Ishikawa (cell line): ENCODE results near the gene BCKDHA.

Source experiments
- CEBPB ChIP-seq: IDR thresholded peaks from 2 replicates; pipeline ENCODE4 v1.6.1; 2012
- CREB1 ChIP-seq: IDR thresholded peaks from 2 replicates; pipeline ENCODE4 v1.6.1; 2012; ENCODE audit warnings: low read depth
- EGR1 ChIP-seq: IDR thresholded peaks from 2 replicates; pipeline ENCODE4 v1.6.1; 2012
- EP300 ChIP-seq: IDR thresholded peaks from 2 replicates; pipeline ENCODE4 v1.6.1; 2012; ENCODE audit warnings: borderline replicate concordance
- FOXM1 ChIP-seq: IDR thresholded peaks from 2 replicates; pipeline ENCODE4 v1.6.1; 2012; ENCODE audit warnings: low read depth, borderline replicate concordance
- MAX ChIP-seq: IDR thresholded peaks from 2 replicates; pipeline ENCODE4 v1.6.1; 2012
- NFIC ChIP-seq: IDR thresholded peaks from 2 replicates; pipeline ENCODE4 v1.6.1; 2012
- RAD21 ChIP-seq: IDR thresholded peaks from 2 replicates; pipeline ENCODE4 v1.6.1; 2012; ENCODE audit warnings: low read depth
- REST ChIP-seq: IDR thresholded peaks from 2 replicates; pipeline ENCODE4 v1.6.1; 2012; ENCODE audit warnings: low read depth, mild to moderate bottlenecking
- TAF1 ChIP-seq: IDR thresholded peaks from 2 replicates; pipeline ENCODE4 v1.6.1; 2012; ENCODE audit warnings: low read depth, mild to moderate bottlenecking
- TCF12 ChIP-seq: IDR thresholded peaks from 2 replicates; pipeline ENCODE4 v1.6.1; 2012; ENCODE audit warnings: low read depth
- TEAD4 ChIP-seq: IDR thresholded peaks from 2 replicates; pipeline ENCODE4 v1.6.1; 2012
- USF1 ChIP-seq: IDR thresholded peaks from 2 replicates; pipeline ENCODE4 v1.6.1; 2012
- YY1 ChIP-seq: IDR thresholded peaks from 2 replicates; pipeline ENCODE4 v1.6.1; 2012; ENCODE audit warnings: low read depth
- ZBTB7A ChIP-seq: IDR thresholded peaks from 2 replicates; pipeline ENCODE4 v1.6.1; 2012; ENCODE audit warnings: low read depth

The BCKDHA gene

GRCh38 chr19:41420101-41420880, 22.7 kb downstream of the BCKDHA start:
- TF ChIP-seq TCF12 (no peak), USF1 (no peak), TEAD4 (no peak), TAF1 (no peak)

GRCh38 chr19:41421314-41421713, 23.7 kb downstream of the BCKDHA start:
- TF ChIP-seq NFIC (no peak), REST (no peak), EP300 (no peak), TCF12 (no peak), YY1 (no peak), TAF1 (no peak), ZBTB7A (no peak), CEBPB (no peak), RAD21 (no peak), EGR1 (no peak), FOXM1 (no peak), USF1 (no peak), CREB1 (no peak), TEAD4 (no peak), MAX (no peak)

GRCh38 chr19:41421973-41422372, 24.4 kb downstream of the BCKDHA start:
- TF ChIP-seq YY1 = no peak
- TF ChIP-seq MAX = no peak
- no peak for TF ChIP-seq TAF1

GRCh38 chr19:41422456-41422855, 24.8 kb downstream of the BCKDHA start:
- TF ChIP-seq REST = no peak
- TF ChIP-seq TAF1 = no peak
- no peak for TF ChIP-seq TEAD4

GRCh38 chr19:41422955-41423354, 25.3 kb downstream of the BCKDHA start:
- no peak for TF ChIP-seq EP300
- TF ChIP-seq TAF1 = no peak
- no peak for TF ChIP-seq EGR1
- no peak for TF ChIP-seq CEBPB

GRCh38 chr19:41424335-41425173, 26.9 kb downstream of the BCKDHA start:
- TF ChIP-seq TCF12 = no peak
- TF ChIP-seq ZBTB7A = no peak
- no peak for TF ChIP-seq YY1
- no peak for TF ChIP-seq RAD21
- TF ChIP-seq EGR1 = no peak
- no peak for TF ChIP-seq TAF1
- TF ChIP-seq CEBPB = no peak
- TF ChIP-seq MAX = no peak
- TF ChIP-seq TEAD4 = no peak
- no peak for TF ChIP-seq USF1
